Measurements from ENCODE around the gene ENTPD2.

DNA sequence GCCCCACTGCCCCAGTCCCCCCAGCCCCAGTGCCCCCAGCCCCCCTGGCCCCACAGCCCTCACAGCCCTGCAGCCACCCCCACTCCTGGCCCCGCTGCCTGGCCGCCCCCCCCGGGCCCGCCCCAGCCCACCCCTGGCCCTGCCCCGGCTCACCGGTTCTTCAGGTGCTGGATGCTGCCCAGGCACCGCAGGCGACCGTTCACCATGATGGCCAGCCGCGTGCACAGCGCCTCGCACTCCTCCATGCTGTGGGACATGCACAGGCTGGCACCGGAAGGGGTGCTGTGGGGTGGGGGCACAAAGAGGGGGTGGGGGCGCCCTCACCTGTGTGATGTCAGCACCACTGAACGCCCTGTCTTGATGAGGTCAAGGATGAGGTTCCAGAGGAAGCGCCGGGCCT lies 44.6 kb downstream of the ENTPD2 start:
- TF ChIP-seq CBFB (CRISPR knock-in tag; IDR thresholded peaks at IDR 0.05; ENCODE audit: low read depth): no peak
- no peak for TF ChIP-seq NR2C2 (CRISPR knock-in tag; IDR thresholded peaks at IDR 0.05)
- TF ChIP-seq, protein P1, sequence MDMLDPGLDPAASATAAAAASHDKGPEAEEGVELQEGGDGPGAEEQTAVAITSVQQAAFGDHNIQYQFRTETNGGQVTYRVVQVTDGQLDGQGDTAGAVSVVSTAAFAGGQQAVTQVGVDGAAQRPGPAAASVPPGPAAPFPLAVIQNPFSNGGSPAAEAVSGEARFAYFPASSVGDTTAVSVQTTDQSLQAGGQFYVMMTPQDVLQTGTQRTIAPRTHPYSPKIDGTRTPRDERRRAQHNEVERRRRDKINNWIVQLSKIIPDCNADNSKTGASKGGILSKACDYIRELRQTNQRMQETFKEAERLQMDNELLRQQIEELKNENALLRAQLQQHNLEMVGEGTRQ (CRISPR knock-in tag; IDR thresholded peaks at IDR 0.05): no peak
- TF ChIP-seq ZNF121 (CRISPR knock-in tag; IDR thresholded peaks at IDR 0.05): no peak
- TF ChIP-seq, protein P2, sequence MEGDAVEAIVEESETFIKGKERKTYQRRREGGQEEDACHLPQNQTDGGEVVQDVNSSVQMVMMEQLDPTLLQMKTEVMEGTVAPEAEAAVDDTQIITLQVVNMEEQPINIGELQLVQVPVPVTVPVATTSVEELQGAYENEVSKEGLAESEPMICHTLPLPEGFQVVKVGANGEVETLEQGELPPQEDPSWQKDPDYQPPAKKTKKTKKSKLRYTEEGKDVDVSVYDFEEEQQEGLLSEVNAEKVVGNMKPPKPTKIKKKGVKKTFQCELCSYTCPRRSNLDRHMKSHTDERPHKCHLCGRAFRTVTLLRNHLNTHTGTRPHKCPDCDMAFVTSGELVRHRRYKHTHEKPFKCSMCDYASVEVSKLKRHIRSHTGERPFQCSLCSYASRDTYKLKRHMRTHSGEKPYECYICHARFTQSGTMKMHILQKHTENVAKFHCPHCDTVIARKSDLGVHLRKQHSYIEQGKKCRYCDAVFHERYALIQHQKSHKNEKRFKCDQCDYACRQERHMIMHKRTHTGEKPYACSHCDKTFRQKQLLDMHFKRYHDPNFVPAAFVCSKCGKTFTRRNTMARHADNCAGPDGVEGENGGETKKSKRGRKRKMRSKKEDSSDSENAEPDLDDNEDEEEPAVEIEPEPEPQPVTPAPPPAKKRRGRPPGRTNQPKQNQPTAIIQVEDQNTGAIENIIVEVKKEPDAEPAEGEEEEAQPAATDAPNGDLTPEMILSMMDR (IDR thresholded peaks at IDR 0.05): no peak
